ENCODE measurements around the gene SLAMF9.

SLAMF9 gene

DNA sequence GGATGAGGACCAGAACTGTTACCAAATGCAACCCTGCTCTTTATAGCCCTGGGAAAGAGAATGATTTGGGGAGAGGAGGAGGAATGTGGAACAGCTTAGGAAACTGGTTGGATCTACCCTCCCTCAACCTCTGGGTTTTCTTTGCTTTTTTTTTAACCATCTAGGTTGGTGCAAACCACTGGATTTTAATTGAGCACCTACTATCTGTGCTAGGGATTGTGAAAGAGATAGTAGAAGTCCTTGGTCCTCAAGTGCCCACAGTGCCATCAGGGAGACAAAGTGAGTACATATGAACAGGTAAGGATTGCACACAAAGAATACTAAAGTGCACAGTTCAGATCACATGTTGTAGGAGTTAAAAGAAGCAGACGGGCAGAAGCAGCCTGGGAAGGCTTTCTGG is 33.4 kb downstream of the SLAMF9 start:
- TF ChIP-seq GATA2 (IDR thresholded peaks at IDR 0.05; ENCODE audit: low read depth, low read length): no peak
- no peak for TF ChIP-seq GATA3 (IDR thresholded peaks at IDR 0.05; ENCODE audit: low read depth, low read length)

DNA sequence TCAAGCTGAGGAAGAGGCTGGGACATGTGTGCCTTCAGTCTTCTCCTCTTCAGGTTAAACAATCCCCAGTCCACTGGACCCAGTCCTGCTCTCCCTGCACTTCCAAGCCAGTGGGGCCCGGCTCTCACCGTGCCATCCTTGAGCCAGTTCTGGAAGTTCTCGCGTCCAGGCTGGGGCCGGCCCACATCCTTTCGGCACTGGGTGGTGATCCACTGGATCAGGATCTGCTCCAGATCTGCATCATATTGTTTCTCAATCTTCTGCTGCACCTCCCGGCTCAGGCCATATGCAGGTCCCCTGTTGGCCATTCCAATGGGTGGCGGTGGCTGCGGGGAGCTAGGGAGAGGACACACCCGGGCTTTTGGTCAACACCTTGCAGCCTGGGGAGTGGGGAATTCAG is 33.8 kb downstream of the SLAMF9 start:
- no peak for TF ChIP-seq GATA3 (IDR thresholded peaks at IDR 0.05; ENCODE audit: low read depth, low read length)
- no peak for TF ChIP-seq GATA2 (IDR thresholded peaks at IDR 0.05; ENCODE audit: low read depth, low read length)

DNA sequence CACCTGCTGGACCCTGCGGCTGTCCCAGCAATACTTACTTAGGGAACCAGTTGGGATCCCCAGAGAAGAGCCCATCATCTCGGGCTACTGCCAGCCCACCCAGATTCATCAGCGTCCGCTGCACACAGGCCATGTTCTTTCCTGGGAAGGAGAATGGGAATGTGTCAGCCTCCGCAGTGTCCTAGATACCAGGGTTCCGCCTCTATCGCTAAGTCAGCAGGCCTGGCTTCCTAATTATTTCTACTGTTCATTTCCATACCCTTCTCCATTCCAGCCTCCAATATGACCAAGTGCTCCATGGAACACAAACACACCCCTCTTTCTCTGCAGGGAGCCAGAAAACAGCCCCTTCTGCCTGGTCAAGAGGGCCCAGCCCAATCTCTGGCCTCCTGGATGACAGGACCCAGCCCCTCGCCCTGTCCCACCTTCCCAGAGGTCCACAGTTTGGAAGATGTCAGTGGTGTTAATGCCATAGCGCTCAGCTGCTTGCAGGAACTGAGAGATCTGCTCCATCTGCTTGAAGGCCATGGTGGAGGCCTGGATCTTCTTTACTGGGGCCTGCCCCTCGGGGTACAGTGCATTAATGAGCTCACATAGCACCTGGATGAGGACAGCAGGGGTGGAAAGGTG is 34.7 kb downstream of the SLAMF9 start:
- no peak for TF ChIP-seq GATA2 (IDR thresholded peaks at IDR 0.05; ENCODE audit: low read depth, low read length)
- no peak for TF ChIP-seq GATA3 (IDR thresholded peaks at IDR 0.05; ENCODE audit: low read depth, low read length)

GRCh38 chr1:159918352-159919200 is 35.5 kb downstream of the SLAMF9 start:
- TF ChIP-seq GATA2 (IDR thresholded peaks at IDR 0.05; ENCODE audit: low read depth, low read length) (no peak), GATA3 (IDR thresholded peaks at IDR 0.05; ENCODE audit: low read depth, low read length) (no peak)

DNA sequence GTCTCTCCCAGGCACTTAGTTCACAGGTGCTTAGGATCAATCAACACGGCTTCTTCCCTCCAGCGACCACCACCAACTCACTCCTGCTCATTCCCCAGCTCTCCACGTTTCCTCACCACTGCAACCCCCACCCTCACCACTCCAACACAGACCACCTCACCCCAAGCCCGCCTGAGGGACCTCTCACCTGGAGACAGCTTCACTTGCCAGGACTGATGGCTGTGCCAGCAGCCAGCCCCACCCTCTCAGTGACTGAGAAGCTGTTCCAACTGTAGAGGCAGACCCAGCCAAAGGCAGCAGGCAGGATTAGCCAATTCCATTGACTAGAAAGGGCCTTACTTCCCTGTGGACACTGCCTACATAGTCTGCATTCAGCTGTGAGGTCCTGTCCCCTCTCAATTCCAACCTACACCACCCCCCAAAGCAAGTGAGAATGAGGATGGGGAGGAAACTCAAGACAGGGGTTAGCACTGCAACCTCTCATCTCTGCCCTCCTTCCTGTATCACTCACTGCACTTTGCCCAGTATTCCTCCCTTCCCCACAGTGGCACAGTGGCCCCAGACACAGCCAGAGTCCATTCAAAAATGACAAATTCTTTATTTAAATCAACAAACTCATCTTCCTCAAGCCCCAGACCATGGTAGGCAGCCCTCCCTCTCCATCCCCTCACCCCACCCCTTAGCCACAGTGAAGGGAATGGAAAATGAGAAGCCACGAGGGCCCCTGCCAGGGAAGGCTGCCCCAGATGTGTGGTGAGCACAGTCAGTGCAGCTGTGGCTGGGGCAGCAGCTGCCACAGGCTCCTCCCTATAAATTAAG is 36.3 kb downstream of the SLAMF9 start:
- TF ChIP-seq GATA3 (IDR thresholded peaks at IDR 0.05; ENCODE audit: low read depth, low read length) (no peak), GATA2 (IDR thresholded peaks at IDR 0.05; ENCODE audit: low read depth, low read length) (no peak)

DNA sequence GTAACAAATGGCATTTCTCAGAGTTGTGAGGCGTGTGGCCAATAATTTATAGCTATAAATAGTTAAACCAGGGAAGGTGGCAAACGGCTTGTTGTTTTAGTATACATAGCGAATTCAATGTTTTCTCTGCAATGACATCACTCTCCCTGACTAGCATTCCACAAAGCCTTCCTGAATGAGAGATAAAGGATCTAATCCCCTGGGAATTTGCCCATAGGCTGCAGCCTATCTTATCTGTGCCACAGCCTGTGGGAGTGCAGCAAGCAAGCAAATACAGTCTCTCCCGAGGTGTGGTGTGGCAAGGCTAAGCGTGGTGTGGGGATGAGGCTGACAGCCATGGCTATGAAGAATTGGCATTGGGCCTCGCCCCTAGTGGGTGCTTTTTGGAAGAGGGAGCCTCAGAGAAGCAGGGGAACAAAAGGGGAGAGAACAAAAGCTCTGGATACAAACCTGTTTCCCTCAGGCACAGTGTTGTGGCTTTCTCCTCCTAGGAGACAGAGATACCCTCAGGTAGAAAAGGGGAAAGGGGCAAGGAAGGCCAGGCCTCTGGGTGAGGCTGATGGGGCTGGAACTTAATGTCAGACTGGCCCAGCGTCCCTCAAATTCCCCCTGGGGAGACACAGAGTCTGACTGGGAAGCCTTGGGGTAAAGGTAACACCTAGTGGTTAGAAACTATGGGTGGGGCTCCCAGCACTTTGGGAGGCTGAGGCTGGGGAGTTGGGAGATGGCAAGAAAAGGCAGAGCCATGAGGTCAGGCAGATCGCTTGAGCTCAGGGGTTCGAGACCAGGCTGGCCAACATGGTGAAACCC is 37.6 kb downstream of the SLAMF9 start:
- TF ChIP-seq GATA3 (IDR thresholded peaks at IDR 0.05; ENCODE audit: low read depth, low read length) (no peak), GATA2 (IDR thresholded peaks at IDR 0.05; ENCODE audit: low read depth, low read length) (peak; percentile 91)

DNA sequence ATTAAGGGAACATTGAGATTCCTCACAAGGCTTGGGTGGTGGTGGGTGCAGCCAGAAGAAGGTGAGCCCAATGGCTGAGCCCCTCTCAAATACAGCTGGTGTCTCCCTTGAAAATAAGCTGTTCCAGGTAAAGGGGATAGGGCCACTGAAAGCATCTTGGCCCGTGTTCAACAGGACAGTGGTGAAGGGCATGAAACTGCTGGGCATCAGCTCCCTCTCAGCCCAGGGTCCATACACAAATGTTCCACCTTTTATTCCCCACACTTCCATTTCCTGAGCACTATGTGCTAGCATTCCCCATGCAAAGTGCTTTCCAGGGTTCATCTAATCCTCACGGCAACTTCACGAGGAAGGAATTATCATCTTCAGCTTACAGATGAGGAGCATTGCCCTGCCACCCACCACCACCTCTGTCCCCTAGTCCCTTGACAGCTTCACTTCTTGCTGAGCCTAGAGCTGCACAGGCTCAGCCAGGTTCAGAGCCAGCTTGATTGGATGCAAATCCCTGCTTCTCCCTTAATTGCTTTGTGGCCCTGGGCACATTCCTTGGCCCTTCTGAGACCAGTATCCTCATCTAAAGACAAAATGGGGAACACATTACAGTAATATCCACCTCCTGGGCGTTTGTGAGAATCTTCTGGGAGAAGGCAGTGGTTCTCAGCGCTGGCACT is 38.3 kb downstream of the SLAMF9 start:
- TF ChIP-seq GATA3 (IDR thresholded peaks at IDR 0.05; ENCODE audit: low read depth, low read length): no peak
- TF ChIP-seq GATA2 (IDR thresholded peaks at IDR 0.05; ENCODE audit: low read depth, low read length): no peak

DNA sequence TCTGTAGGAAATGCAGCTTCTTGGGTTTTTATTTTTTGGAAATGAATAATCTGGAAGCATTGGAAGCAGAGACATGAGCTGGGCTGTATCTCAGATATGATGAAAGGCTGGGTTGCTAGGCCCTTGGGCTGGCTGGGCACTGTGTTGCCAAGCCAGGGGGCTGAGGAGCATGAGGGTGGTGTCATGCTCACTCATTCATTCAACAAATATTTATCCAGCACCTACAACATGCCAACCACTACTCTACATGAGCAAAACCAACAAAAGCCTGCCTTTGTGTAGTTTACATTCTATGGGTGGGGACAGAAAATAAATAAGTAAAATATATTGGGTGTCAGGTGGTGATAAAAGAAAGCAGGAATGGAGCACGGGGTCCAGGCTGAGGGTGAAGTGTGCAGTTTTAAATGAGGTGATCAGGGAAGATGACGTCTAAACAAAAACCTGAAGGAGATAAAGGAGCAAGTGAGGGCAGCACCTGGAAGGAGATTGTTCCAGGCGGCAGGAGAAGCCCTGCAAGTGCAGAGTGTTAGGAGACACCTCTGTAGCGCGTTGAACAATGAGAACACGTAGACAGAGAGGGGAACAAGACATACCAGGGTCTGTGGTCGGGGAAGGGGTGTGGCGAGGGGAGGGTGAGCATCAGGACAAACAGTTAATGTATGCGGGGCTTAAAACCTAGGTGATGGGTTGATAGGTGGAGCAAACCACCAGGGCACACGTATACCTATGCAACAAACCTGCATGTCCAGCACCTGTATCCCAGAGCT is 39.6 kb downstream of the SLAMF9 start:
- TF ChIP-seq GATA3 (IDR thresholded peaks at IDR 0.05; ENCODE audit: low read depth, low read length): no peak
- no peak for TF ChIP-seq GATA2 (IDR thresholded peaks at IDR 0.05; ENCODE audit: low read depth, low read length)

GRCh38 chr1:159913451-159914192 is 40.4 kb downstream of the SLAMF9 start:
- TF ChIP-seq GATA3 (IDR thresholded peaks at IDR 0.05; ENCODE audit: low read depth, low read length) (no peak), GATA2 (IDR thresholded peaks at IDR 0.05; ENCODE audit: low read depth, low read length) (no peak)

DNA sequence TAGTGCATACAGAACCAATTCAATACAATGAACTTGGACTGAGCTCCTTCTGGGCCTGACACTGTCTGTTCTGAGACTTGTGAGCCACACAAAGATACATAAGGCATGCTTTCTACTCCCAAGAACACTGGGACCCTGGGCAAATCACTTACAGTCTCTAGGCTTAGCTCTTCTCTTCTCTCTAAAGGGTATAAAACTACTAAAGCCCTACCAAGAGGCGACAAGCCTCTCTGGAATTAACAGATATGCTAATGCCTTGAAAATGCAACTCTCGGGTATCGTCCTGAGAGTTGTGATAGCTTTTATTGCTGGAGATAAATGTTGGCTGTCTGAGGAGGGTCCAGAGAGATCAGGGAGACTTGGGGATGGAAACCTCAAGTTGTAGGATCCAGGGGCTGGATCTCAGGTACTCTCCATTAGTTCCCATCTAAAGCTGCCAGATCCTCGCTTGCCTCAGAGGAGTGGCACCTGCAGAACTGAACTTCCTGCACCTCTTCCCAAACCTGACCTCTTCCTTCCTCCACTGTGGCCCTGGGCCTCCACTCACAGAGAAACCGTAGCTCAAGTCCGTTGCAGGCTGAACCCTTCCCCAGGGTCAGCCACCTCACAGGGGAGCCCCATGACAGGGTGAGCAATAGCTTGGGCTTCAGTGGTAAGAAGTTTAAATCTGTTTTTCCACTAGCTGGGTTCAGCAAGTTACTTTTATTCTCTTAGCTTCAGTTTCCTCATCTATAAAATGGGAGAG is 42.5 kb downstream of the SLAMF9 start:
- TF ChIP-seq GATA2 (IDR thresholded peaks at IDR 0.05; ENCODE audit: low read depth, low read length) (no peak), GATA3 (IDR thresholded peaks at IDR 0.05; ENCODE audit: low read depth, low read length) (no peak)
